ENCODE measurements around the gene MYF6. TPM values are rescaled to one million over a fixed set of nuclear protein-coding genes. Genes with fewer than 3 reads are reported as not detected.

The MYF6 gene
- total RNA-seq, 2 experiments from 2014 or later, result not detected

GRCh38 chr12:80715713-80716249 lies 8.3 kb downstream of the MYF6 start:
- ATAC-seq (ENCODE audit: poor library complexity) (no peak), DNase-seq (no peak)
- Histone ChIP-seq H3K36me3 (ENCODE audit: insufficient read depth, low read length) (no peaks in the 10 kb centered on the region), H3K27me3 (ENCODE audit: control insufficient read depth in 1 of 2, insufficient read depth in 2 of 2, low read length in 2 of 2) (peaks cover 12 to 20% of the 10 kb centered on the region in 2 experiments), H3K9me3 (ENCODE audit: control insufficient read depth in 1 of 2, insufficient read depth in 1 of 2, low read length in 2 of 2) (peaks cover 0 to 17% of the 10 kb centered on the region in 2 experiments), H3K27ac (ENCODE audit: low read depth in 1 of 2, low read length in 2 of 2) (no peak overlapping the region), H3K4me1 (ENCODE audit: insufficient read depth, low read length) (no peaks in the 10 kb centered on the region), H3K4me3 (ENCODE audit: low read length) (no peak overlapping the region)
- intact Hi-C loops (cut with DNase I, micrococcal nuclease), result no loop called here
- ChIA-PET CTCF (no interaction called here), POLR2A (no interaction called here)
- no peaks in the 10 kb centered on the region for H3K9me3 Mint-ChIP-seq
- TF ChIP-seq, protein P1, sequence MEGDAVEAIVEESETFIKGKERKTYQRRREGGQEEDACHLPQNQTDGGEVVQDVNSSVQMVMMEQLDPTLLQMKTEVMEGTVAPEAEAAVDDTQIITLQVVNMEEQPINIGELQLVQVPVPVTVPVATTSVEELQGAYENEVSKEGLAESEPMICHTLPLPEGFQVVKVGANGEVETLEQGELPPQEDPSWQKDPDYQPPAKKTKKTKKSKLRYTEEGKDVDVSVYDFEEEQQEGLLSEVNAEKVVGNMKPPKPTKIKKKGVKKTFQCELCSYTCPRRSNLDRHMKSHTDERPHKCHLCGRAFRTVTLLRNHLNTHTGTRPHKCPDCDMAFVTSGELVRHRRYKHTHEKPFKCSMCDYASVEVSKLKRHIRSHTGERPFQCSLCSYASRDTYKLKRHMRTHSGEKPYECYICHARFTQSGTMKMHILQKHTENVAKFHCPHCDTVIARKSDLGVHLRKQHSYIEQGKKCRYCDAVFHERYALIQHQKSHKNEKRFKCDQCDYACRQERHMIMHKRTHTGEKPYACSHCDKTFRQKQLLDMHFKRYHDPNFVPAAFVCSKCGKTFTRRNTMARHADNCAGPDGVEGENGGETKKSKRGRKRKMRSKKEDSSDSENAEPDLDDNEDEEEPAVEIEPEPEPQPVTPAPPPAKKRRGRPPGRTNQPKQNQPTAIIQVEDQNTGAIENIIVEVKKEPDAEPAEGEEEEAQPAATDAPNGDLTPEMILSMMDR (IDR thresholded peaks at IDR 0.05), result no peak
- H3K27ac Mint-ChIP-seq, result no peak overlapping the region
- no peaks in the 10 kb centered on the region for H3K36me3 Mint-ChIP-seq (ENCODE audit: low read depth)
- no peak overlapping the region for H3K4me3 Mint-ChIP-seq
- H3K27me3 Mint-ChIP-seq, result peaks cover 55% of the 10 kb centered on the region
- no peaks in the 10 kb centered on the region for H3K4me1 Mint-ChIP-seq (ENCODE audit: low read depth)

DNA sequence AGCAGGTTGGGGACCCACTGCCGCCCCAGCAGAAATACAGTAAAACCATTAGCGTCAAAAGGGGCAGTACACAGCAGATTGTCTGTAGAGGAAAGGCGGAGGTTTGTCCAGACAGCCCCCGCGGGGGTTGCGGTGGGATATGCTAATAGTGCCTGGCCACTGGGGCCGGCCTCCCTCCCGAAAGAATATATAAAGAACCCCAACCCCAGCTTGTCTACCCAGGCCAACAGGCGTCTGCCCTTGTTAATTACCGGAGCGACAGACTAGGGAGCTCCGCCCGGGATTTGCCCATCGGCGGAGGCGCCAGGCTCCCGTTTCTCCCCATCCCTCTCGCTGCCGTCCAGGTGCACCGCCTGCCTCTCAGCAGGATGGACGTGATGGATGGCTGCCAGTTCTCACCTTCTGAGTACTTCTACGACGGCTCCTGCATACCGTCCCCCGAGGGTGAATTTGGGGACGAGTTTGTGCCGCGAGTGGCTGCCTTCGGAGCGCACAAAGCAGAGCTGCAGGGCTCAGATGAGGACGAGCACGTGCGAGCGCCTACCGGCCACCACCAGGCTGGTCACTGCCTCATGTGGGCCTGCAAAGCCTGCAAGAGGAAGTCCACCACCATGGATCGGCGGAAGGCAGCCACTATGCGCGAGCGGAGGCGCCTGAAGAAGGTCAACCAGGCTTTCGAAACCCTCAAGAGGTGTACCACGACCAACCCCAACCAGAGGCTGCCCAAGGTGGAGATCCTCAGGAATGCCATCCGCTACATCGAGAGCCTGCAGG lies 9.4 kb downstream of the MYF6 start, which contains the start of gene MYF5:
MYF5 (plus strand) TSS at position 217 of the 774 bp plus-strand sequence; CDS start at position 369, 152 bp downstream.
- CTCF ChIA-PET, result no interaction called here
- no peak within 1 kb of the TSS for H3K27ac ChIP-seq (ENCODE audit: low read depth in 1 of 2, low read length in 2 of 2)
- POLR2A ChIA-PET, result no interaction called here
- intact Hi-C loops (cut with DNase I, micrococcal nuclease), result no loop called here
- H3K4me3 ChIP-seq (ENCODE audit: low read length), result no peak within 1 kb of the TSS
- no peaks in the 10 kb centered on the region for H3K4me1 Mint-ChIP-seq (ENCODE audit: low read depth)
- H3K4me3 Mint-ChIP-seq, result no peak within 1 kb of the TSS
- no peaks in the 10 kb centered on the region for H3K36me3 Mint-ChIP-seq (ENCODE audit: low read depth)
- no peaks in the 10 kb centered on the region for H3K36me3 ChIP-seq (ENCODE audit: insufficient read depth, low read length)
- TF ChIP-seq, protein P1 (IDR thresholded peaks at IDR 0.05), result no peak
- DNase-seq (no peak), ATAC-seq (ENCODE audit: poor library complexity) (no peak)
- no peaks in the 10 kb centered on the region for H3K9me3 Mint-ChIP-seq
- no peaks in the 10 kb centered on the region for H3K4me1 ChIP-seq (ENCODE audit: insufficient read depth, low read length)
- no peak within 1 kb of the TSS for H3K27ac Mint-ChIP-seq
- H3K27me3 Mint-ChIP-seq, result peaks cover 46% of the 10 kb centered on the region
- peaks cover 0 to 17% of the 10 kb centered on the region in 2 experiments for H3K9me3 ChIP-seq (ENCODE audit: control insufficient read depth in 1 of 2, insufficient read depth in 1 of 2, low read length in 2 of 2)
- H3K27me3 ChIP-seq (ENCODE audit: control insufficient read depth in 1 of 2, insufficient read depth in 2 of 2, low read length in 2 of 2), result peaks cover 12 to 18% of the 10 kb centered on the region in 2 experiments

- H3K4me1 Mint-ChIP-seq (ENCODE audit: low read depth), result no peaks in the 10 kb centered on the region
- no peak overlapping the region for H3K27ac Mint-ChIP-seq
- H3K9me3 Mint-ChIP-seq, result no peaks in the 10 kb centered on the region
- Histone ChIP-seq H3K4me3 (ENCODE audit: low read length) (no peak overlapping the region), H3K36me3 (ENCODE audit: insufficient read depth, low read length) (no peaks in the 10 kb centered on the region), H3K27ac (ENCODE audit: low read depth in 1 of 2, low read length in 2 of 2) (no peak overlapping the region), H3K27me3 (ENCODE audit: control insufficient read depth in 1 of 2, insufficient read depth in 2 of 2, low read length in 2 of 2) (peaks cover 12 to 18% of the 10 kb centered on the region in 2 experiments), H3K9me3 (ENCODE audit: control insufficient read depth in 1 of 2, insufficient read depth in 1 of 2, low read length in 2 of 2) (peaks cover 0 to 17% of the 10 kb centered on the region in 2 experiments), H3K4me1 (ENCODE audit: insufficient read depth, low read length) (no peaks in the 10 kb centered on the region)
- intact Hi-C loops (cut with DNase I, micrococcal nuclease), result no loop called here
- TF ChIP-seq, protein P1 (IDR thresholded peaks at IDR 0.05), result no peak
- peaks cover 38% of the 10 kb centered on the region for H3K27me3 Mint-ChIP-seq
- DNase-seq (no peak), ATAC-seq (ENCODE audit: poor library complexity) (no peak)
- no peaks in the 10 kb centered on the region for H3K36me3 Mint-ChIP-seq (ENCODE audit: low read depth)
- H3K4me3 Mint-ChIP-seq, result no peak overlapping the region
- ChIA-PET POLR2A (no interaction called here), CTCF (no interaction called here)
Observed at GRCh38 chr12:80717856-80718255, 10.4 kb downstream of the MYF6 start.
